Measurements from ENCODE around the gene DHX57. TPM values are rescaled to one million over a fixed set of nuclear protein-coding genes. Genes with fewer than 3 reads are reported as not detected.

DHX57 gene
- total and polyA plus RNA-seq, 8 donors = 6.0 to 12.1 (median 9.1) TPM

DNA sequence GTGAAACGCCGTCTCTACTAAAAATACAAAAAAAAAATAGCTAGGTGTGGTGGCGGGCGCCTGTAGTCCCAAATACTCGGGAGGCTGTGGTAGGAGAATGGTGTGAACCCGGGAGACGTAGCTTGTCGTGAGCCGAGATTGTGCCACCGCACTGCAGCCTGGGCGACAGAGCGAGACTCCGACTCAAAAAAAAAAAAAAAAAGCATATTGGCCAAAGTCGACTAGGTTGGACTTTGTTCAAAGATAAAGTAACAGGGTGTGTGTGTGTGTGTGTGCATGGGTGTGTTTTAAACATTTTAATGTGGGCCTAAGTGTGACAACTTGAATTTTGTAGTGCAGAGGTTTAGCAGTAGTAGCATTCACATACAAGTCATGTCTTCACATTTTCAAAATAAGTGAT lies 86.0 kb downstream of the DHX57 start:
- Histone ChIP-seq H3K4me1 (peaks cover 0 to 4% (median 0%) of the 10 kb centered on the region in 3 donors), H3K36me3 (no peaks in the 10 kb centered on the region), H3K27me3 (no peaks in the 10 kb centered on the region), H3K27ac (no peak overlapping the region), H3K4me3 (no peak overlapping the region), H3K9me3 (no peaks in the 10 kb centered on the region)
- TF ChIP-seq, protein P1, sequence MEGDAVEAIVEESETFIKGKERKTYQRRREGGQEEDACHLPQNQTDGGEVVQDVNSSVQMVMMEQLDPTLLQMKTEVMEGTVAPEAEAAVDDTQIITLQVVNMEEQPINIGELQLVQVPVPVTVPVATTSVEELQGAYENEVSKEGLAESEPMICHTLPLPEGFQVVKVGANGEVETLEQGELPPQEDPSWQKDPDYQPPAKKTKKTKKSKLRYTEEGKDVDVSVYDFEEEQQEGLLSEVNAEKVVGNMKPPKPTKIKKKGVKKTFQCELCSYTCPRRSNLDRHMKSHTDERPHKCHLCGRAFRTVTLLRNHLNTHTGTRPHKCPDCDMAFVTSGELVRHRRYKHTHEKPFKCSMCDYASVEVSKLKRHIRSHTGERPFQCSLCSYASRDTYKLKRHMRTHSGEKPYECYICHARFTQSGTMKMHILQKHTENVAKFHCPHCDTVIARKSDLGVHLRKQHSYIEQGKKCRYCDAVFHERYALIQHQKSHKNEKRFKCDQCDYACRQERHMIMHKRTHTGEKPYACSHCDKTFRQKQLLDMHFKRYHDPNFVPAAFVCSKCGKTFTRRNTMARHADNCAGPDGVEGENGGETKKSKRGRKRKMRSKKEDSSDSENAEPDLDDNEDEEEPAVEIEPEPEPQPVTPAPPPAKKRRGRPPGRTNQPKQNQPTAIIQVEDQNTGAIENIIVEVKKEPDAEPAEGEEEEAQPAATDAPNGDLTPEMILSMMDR (IDR thresholded peaks at IDR 0.05) = no peak
- ATAC-seq (no peak), FAIRE-seq (no peak), DNase-seq (no peak)
- 78 to 84% methylated on average over 14 of the region's 14 CpGs for WGBS, 2 donors
- intact Hi-C loops (cut with DNase I) = no loop called here

GRCh38 chr2:38788306-38788705 lies 87.4 kb downstream of the DHX57 start:
- WGBS, 2 donors = 83 to 84% methylated on average over 6 of the region's 6 CpGs
- no peak overlapping the region for H3K27ac ChIP-seq
- FAIRE-seq = no peak
- no peak for ATAC-seq
- no peaks in the 10 kb centered on the region for H3K27me3 ChIP-seq
- no peak overlapping the region for H3K4me3 ChIP-seq
- TF ChIP-seq, protein P1 (IDR thresholded peaks at IDR 0.05) = no peak
- intact Hi-C loops (cut with DNase I) = no loop called here
- H3K36me3 ChIP-seq = no peaks in the 10 kb centered on the region
- no peaks in the 10 kb centered on the region for H3K9me3 ChIP-seq
- no peak for DNase-seq
- H3K4me1 ChIP-seq = peaks cover 0 to 9% (median 0%) of the 10 kb centered on the region in 3 donors

- Histone ChIP-seq H3K4me3 (no peak overlapping the region), H3K9me3 (no peaks in the 10 kb centered on the region), H3K36me3 (no peaks in the 10 kb centered on the region), H3K27ac (no peak overlapping the region), H3K4me1 (peaks cover 0 to 14% (median 0%) of the 10 kb centered on the region in 3 donors), H3K27me3 (no peaks in the 10 kb centered on the region)
- TF ChIP-seq, protein P1 (IDR thresholded peaks at IDR 0.05) = no peak
- FAIRE-seq (no peak), ATAC-seq (no peak), DNase-seq (no peak)
- intact Hi-C loops (cut with DNase I) = no loop called here
Observed at GRCh38 chr2:38783586-38783985, 92.1 kb downstream of the DHX57 start.

DNA sequence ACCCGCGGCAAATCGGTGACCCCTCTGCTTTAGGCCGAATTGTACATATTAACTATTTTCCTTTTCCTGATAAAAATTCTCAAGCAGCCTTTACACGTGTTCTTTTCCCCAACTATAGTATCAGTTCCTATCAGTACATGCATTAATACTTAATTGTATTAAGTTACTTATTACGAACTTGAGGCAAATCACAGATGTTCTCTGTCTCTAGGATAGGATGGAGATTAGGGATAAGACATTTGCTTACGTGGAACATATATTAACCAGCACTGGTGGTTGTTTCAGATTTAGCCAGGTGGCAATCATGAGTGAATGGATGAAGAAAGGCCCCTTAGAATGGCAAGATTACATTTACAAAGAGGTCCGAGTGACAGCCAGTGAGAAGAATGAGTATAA lies 97.0 kb downstream of the DHX57 start:
- H3K36me3 ChIP-seq = no peaks in the 10 kb centered on the region
- H3K4me1 ChIP-seq = peaks cover 0 to 6% (median 0%) of the 10 kb centered on the region in 3 donors
- no peaks in the 10 kb centered on the region for H3K27me3 ChIP-seq
- no peak for DNase-seq
- intact Hi-C loops (cut with DNase I) = no loop called here
- no peak for FAIRE-seq
- H3K9me3 ChIP-seq = no peaks in the 10 kb centered on the region
- ATAC-seq = no peak
- H3K4me3 ChIP-seq = peak overlapping the region; percentile 19 to 76 (median 42)
- 8 to 9% methylated on average over 8 of the region's 8 CpGs for WGBS, 2 donors
- H3K27ac ChIP-seq = peak overlapping the region in 1 of 4 donors; percentile 41
- TF ChIP-seq, protein P1 (IDR thresholded peaks at IDR 0.05) = no peak

GRCh38 chr2:38776531-38776930 lies 99.2 kb downstream of the DHX57 start:
- 74 to 77% methylated on average over 13 of the region's 13 CpGs for WGBS, 2 donors
- FAIRE-seq = no peak
- Histone ChIP-seq H3K4me3 (no peak overlapping the region), H3K4me1 (peaks cover 0 to 6% (median 0%) of the 10 kb centered on the region in 3 donors), H3K9me3 (no peaks in the 10 kb centered on the region), H3K27me3 (no peaks in the 10 kb centered on the region), H3K27ac (no peak overlapping the region), H3K36me3 (no peaks in the 10 kb centered on the region)
- intact Hi-C loops (cut with DNase I) = no loop called here
- ATAC-seq = no peak
- TF ChIP-seq, protein P1 (IDR thresholded peaks at IDR 0.05) = no peak
- no peak for DNase-seq
